ENCODE results near the gene JRKL.

JRKL gene

GRCh38 chr11:96413408-96413807 is 23.6 kb downstream of the JRKL start:
- H3K36me3 ChIP-seq (ENCODE audit: control insufficient read depth in 2 of 2, insufficient read depth in 1 of 2, low read length in 2 of 2), result no peaks in the 10 kb centered on the region

DNA sequence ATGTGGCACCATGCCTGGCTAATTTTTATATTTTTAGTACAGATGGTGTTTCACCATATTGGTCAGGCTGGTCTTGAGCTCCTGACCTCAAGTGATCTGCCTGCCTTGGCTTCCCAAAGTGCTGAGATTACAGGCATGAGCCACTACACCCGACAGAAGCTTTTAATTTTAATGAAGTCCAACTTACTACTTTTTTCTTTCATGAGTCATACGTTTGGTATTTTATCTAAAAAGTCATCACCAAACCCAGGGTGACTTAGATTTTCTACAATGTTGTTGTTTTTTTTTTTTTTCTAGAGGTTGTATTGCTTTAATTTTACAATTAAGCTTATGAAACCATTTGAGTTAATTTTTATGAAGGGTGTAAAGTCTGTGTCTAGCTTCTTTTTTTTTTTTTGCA is 34.9 kb downstream of the JRKL start:
- POLR2A ChIA-PET, result no interaction called here
- no peaks in the 10 kb centered on the region for H3K36me3 ChIP-seq (ENCODE audit: control insufficient read depth in 2 of 2, insufficient read depth in 1 of 2, low read length in 2 of 2)

More at GRCh38 chr11:96413408-96413807, 23.6 kb downstream of the JRKL start:
- Histone ChIP-seq H3K4me3 (ENCODE audit: low read depth, low read length) (no peak overlapping the region), H3K9me3 (ENCODE audit: control insufficient read depth, insufficient read depth, low read depth, low read length) (no peaks in the 10 kb centered on the region), H3K27ac (ENCODE audit: extremely low read depth, low read depth, low read length) (no peak overlapping the region), H3K4me1 (ENCODE audit: control insufficient read depth, insufficient read depth, low read length) (no peaks in the 10 kb centered on the region)
- POLR2A ChIA-PET, result no interaction called here
- CTCF ChIA-PET, result interaction anchor here (1.3 to 1.4 kb wide), 2 partner anchors 19 to 358 kb away, joined by 3 to 6 read pairs; no protein-coding TSS in a partner anchor
- TF ChIP-seq ZNF791 (tag by site-specific recombination; IDR thresholded peaks at IDR 0.05) (no peak), ZNF530 (tag by site-specific recombination; IDR thresholded peaks at IDR 0.05; ENCODE audit: low read depth) (no peak), ZEB2 (tag by site-specific recombination; IDR thresholded peaks at IDR 0.05) (no peak), ZNF596 (tag by site-specific recombination; IDR thresholded peaks at IDR 0.05) (no peak), ZBTB21 (tag by site-specific recombination; IDR thresholded peaks at IDR 0.05) (no peak), ZNF211 (tag by site-specific recombination; IDR thresholded peaks at IDR 0.05; ENCODE audit: low read depth) (no peak), YY2 (tag by site-specific recombination; IDR thresholded peaks at IDR 0.05) (no peak), ZNF514 (tag by site-specific recombination; IDR thresholded peaks at IDR 0.05) (no peak), ZNF169 (tag by site-specific recombination; IDR thresholded peaks at IDR 0.05) (no peak), ZNF664 (tag by site-specific recombination; IDR thresholded peaks at IDR 0.05) (no peak), MYNN (tag by site-specific recombination; IDR thresholded peaks at IDR 0.05; ENCODE audit: borderline replicate concordance) (no peak), ZNF548 (tag by site-specific recombination; IDR thresholded peaks at IDR 0.05) (no peak)
- TF ChIP-seq, protein P1, sequence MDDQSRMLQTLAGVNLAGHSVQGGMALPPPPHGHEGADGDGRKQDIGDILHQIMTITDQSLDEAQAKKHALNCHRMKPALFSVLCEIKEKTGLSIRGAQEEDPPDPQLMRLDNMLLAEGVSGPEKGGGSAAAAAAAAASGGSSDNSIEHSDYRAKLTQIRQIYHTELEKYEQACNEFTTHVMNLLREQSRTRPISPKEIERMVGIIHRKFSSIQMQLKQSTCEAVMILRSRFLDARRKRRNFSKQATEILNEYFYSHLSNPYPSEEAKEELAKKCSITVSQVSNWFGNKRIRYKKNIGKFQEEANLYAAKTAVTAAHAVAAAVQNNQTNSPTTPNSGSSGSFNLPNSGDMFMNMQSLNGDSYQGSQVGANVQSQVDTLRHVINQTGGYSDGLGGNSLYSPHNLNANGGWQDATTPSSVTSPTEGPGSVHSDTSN (CRISPR knock-in tag; IDR thresholded peaks at IDR 0.05), result no peak
- TF ChIP-seq, protein P2, sequence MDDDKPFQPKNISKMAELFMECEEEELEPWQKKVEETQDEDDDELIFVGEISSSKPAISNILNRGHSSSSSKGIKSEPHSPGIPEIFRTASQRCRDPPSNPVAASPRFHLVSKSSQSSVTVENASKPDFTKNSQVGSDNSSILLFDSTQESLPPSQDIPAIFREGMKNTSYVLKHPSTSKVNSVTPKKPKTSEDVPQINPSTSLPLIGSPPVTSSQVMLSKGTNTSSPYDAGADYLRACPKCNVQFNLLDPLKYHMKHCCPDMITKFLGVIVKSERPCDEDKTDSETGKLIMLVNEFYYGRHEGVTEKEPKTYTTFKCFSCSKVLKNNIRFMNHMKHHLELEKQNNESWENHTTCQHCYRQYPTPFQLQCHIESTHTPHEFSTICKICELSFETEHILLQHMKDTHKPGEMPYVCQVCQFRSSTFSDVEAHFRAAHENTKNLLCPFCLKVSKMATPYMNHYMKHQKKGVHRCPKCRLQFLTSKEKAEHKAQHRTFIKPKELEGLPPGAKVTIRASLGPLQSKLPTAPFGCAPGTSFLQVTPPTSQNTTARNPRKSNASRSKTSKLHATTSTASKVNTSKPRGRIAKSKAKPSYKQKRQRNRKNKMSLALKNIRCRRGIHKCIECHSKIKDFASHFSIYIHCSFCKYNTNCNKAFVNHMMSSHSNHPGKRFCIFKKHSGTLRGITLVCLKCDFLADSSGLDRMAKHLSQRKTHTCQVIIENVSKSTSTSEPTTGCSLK (tag by site-specific recombination; IDR thresholded peaks at IDR 0.05), result no peak
- TF ChIP-seq, protein P3, sequence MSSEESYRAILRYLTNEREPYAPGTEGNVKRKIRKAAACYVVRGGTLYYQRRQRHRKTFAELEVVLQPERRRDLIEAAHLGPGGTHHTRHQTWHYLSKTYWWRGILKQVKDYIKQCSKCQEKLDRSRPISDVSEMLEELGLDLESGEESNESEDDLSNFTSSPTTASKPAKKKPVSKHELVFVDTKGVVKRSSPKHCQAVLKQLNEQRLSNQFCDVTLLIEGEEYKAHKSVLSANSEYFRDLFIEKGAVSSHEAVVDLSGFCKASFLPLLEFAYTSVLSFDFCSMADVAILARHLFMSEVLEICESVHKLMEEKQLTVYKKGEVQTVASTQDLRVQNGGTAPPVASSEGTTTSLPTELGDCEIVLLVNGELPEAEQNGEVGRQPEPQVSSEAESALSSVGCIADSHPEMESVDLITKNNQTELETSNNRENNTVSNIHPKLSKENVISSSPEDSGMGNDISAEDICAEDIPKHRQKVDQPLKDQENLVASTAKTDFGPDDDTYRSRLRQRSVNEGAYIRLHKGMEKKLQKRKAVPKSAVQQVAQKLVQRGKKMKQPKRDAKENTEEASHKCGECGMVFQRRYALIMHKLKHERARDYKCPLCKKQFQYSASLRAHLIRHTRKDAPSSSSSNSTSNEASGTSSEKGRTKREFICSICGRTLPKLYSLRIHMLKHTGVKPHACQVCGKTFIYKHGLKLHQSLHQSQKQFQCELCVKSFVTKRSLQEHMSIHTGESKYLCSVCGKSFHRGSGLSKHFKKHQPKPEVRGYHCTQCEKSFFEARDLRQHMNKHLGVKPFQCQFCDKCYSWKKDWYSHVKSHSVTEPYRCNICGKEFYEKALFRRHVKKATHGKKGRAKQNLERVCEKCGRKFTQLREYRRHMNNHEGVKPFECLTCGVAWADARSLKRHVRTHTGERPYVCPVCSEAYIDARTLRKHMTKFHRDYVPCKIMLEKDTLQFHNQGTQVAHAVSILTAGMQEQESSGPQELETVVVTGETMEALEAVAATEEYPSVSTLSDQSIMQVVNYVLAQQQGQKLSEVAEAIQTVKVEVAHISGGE (tag by site-specific recombination; conservative IDR thresholded peaks at IDR 0.05; ENCODE audit: low read depth), result no peak
- TF ChIP-seq, protein P4, sequence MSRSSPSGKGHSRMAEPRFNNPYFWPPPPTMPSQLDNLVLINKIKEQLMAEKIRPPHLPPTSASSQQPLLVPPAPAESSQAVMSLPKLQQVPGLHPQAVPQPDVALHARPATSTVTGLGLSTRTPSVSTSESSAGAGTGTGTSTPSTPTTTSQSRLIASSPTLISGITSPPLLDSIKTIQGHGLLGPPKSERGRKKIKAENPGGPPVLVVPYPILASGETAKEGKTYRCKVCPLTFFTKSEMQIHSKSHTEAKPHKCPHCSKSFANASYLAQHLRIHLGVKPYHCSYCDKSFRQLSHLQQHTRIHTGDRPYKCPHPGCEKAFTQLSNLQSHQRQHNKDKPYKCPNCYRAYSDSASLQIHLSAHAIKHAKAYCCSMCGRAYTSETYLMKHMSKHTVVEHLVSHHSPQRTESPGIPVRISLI (tag by site-specific recombination; IDR thresholded peaks at IDR 0.05), result no peak
- TF ChIP-seq, protein P5, sequence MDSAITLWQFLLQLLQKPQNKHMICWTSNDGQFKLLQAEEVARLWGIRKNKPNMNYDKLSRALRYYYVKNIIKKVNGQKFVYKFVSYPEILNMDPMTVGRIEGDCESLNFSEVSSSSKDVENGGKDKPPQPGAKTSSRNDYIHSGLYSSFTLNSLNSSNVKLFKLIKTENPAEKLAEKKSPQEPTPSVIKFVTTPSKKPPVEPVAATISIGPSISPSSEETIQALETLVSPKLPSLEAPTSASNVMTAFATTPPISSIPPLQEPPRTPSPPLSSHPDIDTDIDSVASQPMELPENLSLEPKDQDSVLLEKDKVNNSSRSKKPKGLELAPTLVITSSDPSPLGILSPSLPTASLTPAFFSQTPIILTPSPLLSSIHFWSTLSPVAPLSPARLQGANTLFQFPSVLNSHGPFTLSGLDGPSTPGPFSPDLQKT (IDR thresholded peaks at IDR 0.05; ENCODE audit: borderline replicate concordance, low read depth, low read length), result no peak

More for the DNA sequence above, 34.9 kb downstream of the JRKL start:
- no peak for TF ChIP-seq ZNF335 (tag by site-specific recombination; conservative IDR thresholded peaks at IDR 0.05)
- no peak for TF ChIP-seq GLIS2 (tag by site-specific recombination; IDR thresholded peaks at IDR 0.05)
- TF ChIP-seq ZNF426 (tag by site-specific recombination; IDR thresholded peaks at IDR 0.05), result no peak
- Histone ChIP-seq H3K9me3 (ENCODE audit: control insufficient read depth, insufficient read depth, low read depth, low read length) (no peaks in the 10 kb centered on the region), H3K4me1 (ENCODE audit: control insufficient read depth, insufficient read depth, low read length) (no peaks in the 10 kb centered on the region), H3K4me3 (ENCODE audit: low read depth, low read length) (no peak overlapping the region), H3K27ac (ENCODE audit: extremely low read depth, low read depth, low read length) (no peak overlapping the region)
- CTCF ChIA-PET, result interaction anchor here (0.6 to 1.8 kb wide), 12 partner anchors 10 to 1829 kb away, joined by 3 to 6 read pairs (median 3); no protein-coding TSS in a partner anchor

All from HEK293 (cell line).